Measurements from ENCODE around the gene SLC4A1. TPM values are rescaled to one million over a fixed set of nuclear protein-coding genes. Genes with fewer than 3 reads are reported as not detected.

Gene SLC4A1
- polyA plus RNA-seq, 1 of the 3 experiments (the other 2 are of a cell fraction) = not detected

GRCh38 chr17:44314031-44314430 lies 46.1 kb upstream of the SLC4A1 start:
- POLR2A ChIA-PET = no interaction called here
- H4K20me1 ChIP-seq (ENCODE audit: insufficient read depth) = no peaks in the 10 kb centered on the region

GRCh38 chr17:44312396-44313104 lies 44.6 kb upstream of the SLC4A1 start:
- H3K4me2 ChIP-seq = no peak overlapping the region
- ChIA-PET POLR2A (no interaction called here), CTCF (interaction anchor here (1.0 kb wide), 1 partner anchor 19 kb away, joined by 3 read pairs; no protein-coding TSS in a partner anchor)
- no peak overlapping the region for H2AFZ ChIP-seq (ENCODE audit: low read depth)
- no peaks in the 10 kb centered on the region for H3K36me3 ChIP-seq (replicated peaks in 1 of 2; ENCODE audit: control insufficient read depth in 1 of 2, insufficient read depth in 2 of 2, low read length in 1 of 2)
- H3K4me3 ChIP-seq (ENCODE audit: low read depth in 2 of 2, low read length in 1 of 2) = no peak overlapping the region
- no peaks in the 10 kb centered on the region for H3F3A ChIP-seq (replicated peaks; ENCODE audit: insufficient read depth)
- H3K9ac ChIP-seq = no peak overlapping the region
- TF ChIP-seq REST (IDR thresholded peaks at IDR 0.05; ENCODE audit: low read depth, low read length) (no peak), NRF1 (IDR thresholded peaks at IDR 0.05; ENCODE audit: low read depth, low read length) (no peak), USF2 (IDR thresholded peaks at IDR 0.05; ENCODE audit: borderline replicate concordance, low read depth, low read length) (no peak)
- H3K27me3 ChIP-seq (ENCODE audit: insufficient read depth) = no peaks in the 10 kb centered on the region
- peaks cover 0 to 25% of the 10 kb centered on the region in 2 experiments; a peak in 1 of 4 replicates for H3K4me1 ChIP-seq (ENCODE audit: control insufficient read depth in 1 of 2, insufficient read depth in 2 of 2, low read depth in 1 of 2, low read length in 1 of 2)
- no peaks in the 10 kb centered on the region for H4K20me1 ChIP-seq (ENCODE audit: insufficient read depth)
- no peaks in the 10 kb centered on the region for H3K9me2 ChIP-seq
- 67% methylated on average over 16 of the region's 17 CpGs for WGBS (ENCODE audit: low lambda C conversion rate)
- DNase-seq = peak; percentile 23
- H3K9me3 ChIP-seq = no peaks in the 10 kb centered on the region
- no peaks in the 10 kb centered on the region for H3K79me2 ChIP-seq (ENCODE audit: insufficient read depth)
- no peak overlapping the region for H3K27ac ChIP-seq (ENCODE audit: low read depth in 2 of 2, low read length in 1 of 2)

More at GRCh38 chr17:44314031-44314430, 46.1 kb upstream of the SLC4A1 start:
- Histone ChIP-seq H3K79me2 (ENCODE audit: insufficient read depth) (no peaks in the 10 kb centered on the region), H3K36me3 (replicated peaks in 1 of 2; ENCODE audit: control insufficient read depth in 1 of 2, insufficient read depth in 2 of 2, low read length in 1 of 2) (peaks cover 0 to 2% of the 10 kb centered on the region in 2 experiments), H3K4me2 (no peak overlapping the region), H3K27ac (ENCODE audit: low read depth in 2 of 2, low read length in 1 of 2) (no peak overlapping the region), H3K4me3 (ENCODE audit: low read depth in 2 of 2, low read length in 1 of 2) (no peak overlapping the region), H3K9ac (no peak overlapping the region), H3K9me2 (no peaks in the 10 kb centered on the region), H3K9me3 (no peaks in the 10 kb centered on the region), H3K27me3 (ENCODE audit: insufficient read depth) (no peaks in the 10 kb centered on the region), H3F3A (replicated peaks; ENCODE audit: insufficient read depth) (no peaks in the 10 kb centered on the region), H3K4me1 (ENCODE audit: control insufficient read depth in 1 of 2, insufficient read depth in 2 of 2, low read depth in 1 of 2, low read length in 1 of 2) (peaks cover 0 to 23% of the 10 kb centered on the region in 2 experiments; a peak in 1 of 4 replicates), H2AFZ (ENCODE audit: low read depth) (no peak overlapping the region)
- WGBS (ENCODE audit: low lambda C conversion rate) = 67% methylated on average over 6 of the region's 7 CpGs
- CTCF ChIA-PET = interaction anchor here (1.2 kb wide), 1 partner anchor 95 kb away, joined by 4 read pairs; no protein-coding TSS in a partner anchor
- no peak for TF ChIP-seq YY1 (IDR thresholded peaks at IDR 0.05; ENCODE audit: low read depth)
- no peak for TF ChIP-seq MXI1 (IDR thresholded peaks at IDR 0.05; ENCODE audit: low read depth, low read length)
- TF ChIP-seq RFX5 (IDR thresholded peaks at IDR 0.05; ENCODE audit: low read length) = no peak
- DNase-seq = peak; percentile 19
